Activated T-helper 9 cell treated with anti-CD3 and anti-CD28 coated beads, Interleukin-2, amount 50 U/mL, for 16 hours (primary cell): ENCODE data around the gene CYP1A1.

ENCODE experiments used
- DNase-seq: peaks from one replicate; pipeline ENCODE4 v3.0.0-alpha.2; 2020; ENCODE audit warnings: low read depth

Gene CYP1A1

GRCh38 chr15:74692327-74692726 lies 33.0 kb downstream of the CYP1A1 start:
- no peak for DNase-seq

- no peak for DNase-seq
These were observed 41.6 kb downstream of the CYP1A1 start for GRCh38 chr15:74683758-74684157.

- no peak for DNase-seq
These were observed 42.4 kb downstream of the CYP1A1 start for GRCh38 chr15:74682954-74683353.

DNA sequence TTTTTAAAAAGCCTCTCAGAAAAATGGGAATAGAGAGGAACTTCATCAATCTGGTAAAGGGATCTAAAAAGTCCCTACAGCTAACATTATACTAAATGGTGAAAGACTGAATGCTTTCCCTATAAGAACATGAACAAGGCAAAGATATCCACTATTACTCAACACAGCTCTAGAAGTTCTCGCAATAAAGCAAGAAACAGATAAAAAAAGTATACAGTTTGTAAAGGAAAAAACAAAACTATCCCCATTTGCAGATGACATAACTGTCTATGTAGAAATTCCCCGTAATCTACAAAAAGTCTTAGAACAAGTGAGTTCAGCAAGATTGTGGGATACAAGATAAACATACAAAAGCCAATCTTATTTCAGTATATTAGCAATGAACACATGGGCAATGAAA lies 44.9 kb downstream of the CYP1A1 start:
- DNase-seq: no peak

- DNase-seq: no peak
These were observed 48.5 kb downstream of the CYP1A1 start for GRCh38 chr15:74676801-74677200.

- no peak for DNase-seq
These were observed 51.2 kb downstream of the CYP1A1 start for GRCh38 chr15:74674161-74674560.

DNA sequence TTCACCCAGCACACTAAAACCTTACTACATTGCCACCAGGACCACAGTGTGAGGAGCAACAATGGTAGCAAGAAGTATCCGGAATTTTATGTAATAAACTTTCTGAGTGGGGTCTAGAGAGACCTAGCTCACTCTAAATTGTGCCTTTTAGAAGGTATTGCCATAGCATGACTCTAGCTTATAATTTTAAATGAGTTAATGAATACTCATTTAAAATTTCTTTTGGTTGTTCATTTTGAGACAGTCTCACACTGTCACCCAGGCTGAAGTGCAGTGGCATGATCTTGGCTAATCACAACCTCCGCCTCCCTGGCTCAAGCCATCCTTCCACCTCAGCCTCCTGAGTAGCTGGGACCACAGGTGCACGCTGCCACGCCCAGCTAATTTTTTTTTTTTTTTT lies 55.7 kb downstream of the CYP1A1 start:
- DNase-seq: no peak
